ENCODE measurements around the gene PDK2.

PDK2 gene

GRCh38 chr17:50063561-50064252 lies 31.4 kb upstream of the PDK2 start:
- no peak for DNase-seq (ENCODE audit: low read depth)
- TF ChIP-seq, protein P1, sequence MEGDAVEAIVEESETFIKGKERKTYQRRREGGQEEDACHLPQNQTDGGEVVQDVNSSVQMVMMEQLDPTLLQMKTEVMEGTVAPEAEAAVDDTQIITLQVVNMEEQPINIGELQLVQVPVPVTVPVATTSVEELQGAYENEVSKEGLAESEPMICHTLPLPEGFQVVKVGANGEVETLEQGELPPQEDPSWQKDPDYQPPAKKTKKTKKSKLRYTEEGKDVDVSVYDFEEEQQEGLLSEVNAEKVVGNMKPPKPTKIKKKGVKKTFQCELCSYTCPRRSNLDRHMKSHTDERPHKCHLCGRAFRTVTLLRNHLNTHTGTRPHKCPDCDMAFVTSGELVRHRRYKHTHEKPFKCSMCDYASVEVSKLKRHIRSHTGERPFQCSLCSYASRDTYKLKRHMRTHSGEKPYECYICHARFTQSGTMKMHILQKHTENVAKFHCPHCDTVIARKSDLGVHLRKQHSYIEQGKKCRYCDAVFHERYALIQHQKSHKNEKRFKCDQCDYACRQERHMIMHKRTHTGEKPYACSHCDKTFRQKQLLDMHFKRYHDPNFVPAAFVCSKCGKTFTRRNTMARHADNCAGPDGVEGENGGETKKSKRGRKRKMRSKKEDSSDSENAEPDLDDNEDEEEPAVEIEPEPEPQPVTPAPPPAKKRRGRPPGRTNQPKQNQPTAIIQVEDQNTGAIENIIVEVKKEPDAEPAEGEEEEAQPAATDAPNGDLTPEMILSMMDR (IDR thresholded peaks at IDR 0.05; ENCODE audit: low read length, missing control alignments): no peak
- no peak overlapping the region for H3K4me3 ChIP-seq (replicated peaks; ENCODE audit: low read depth, low read length)

DNA sequence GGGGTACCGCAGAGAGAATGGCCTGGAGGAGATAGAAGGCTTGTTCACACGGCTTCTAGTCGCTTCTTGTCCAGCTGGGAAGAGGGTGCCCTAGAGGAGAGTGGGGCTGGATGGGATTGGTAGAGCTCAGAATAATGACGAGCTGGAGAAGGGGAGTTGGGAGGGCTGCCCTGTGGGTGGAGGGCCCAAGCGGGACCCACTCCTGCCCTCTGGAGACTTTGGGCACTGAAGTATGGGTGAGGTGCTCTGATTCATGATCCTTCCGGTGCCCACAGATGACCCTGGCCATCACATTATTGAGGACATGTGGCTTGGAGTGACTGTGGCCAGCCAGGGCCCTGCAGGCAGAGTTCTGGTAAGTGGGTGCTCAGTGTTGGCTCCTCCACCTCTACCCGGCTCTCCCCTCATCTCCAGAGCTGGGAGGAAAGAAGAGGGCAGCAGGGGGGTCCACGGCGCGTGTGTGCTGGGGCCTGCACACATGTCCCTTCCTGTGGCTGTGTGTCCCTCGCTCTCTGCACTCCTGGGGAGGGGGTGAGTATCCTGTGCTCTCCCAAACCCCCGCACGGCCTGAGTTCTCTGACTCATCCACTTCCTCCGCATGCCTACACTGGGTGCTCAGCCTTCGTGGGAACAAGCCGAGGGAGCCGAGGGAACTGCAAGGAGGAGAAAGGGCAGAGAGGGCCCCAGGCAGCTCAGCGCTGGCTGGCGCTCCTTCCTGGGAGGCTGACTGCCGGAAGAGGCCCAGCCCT lies 30.7 kb upstream of the PDK2 start:
- peak; percentile 95 for DNase-seq (ENCODE audit: low read depth)
- no peak overlapping the region for H3K4me3 ChIP-seq (replicated peaks; ENCODE audit: low read depth, low read length)
- TF ChIP-seq, protein P1 (IDR thresholded peaks at IDR 0.05; ENCODE audit: low read length, missing control alignments): no peak

DNA sequence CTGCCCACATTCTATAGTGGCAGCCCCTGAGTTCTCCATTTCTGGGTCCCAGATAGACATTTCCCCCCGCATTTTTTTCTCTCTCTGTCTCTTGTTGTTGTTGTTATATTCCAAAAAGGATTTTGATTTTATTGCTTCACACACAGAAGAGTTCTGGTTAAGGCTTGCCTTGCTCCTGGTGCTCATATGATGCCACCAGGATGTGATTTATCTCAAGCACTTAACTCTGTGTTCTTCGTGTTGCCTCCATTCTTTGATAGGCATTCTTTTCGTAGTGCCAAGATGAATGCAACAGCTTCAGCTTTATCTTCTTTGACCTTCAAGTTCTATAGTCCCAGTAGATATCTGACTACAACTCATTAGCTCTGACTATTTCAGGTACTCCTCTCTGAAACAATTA lies 30.1 kb upstream of the PDK2 start:
- H3K4me3 ChIP-seq (replicated peaks; ENCODE audit: low read depth, low read length): no peak overlapping the region
- TF ChIP-seq, protein P1 (IDR thresholded peaks at IDR 0.05; ENCODE audit: low read length, missing control alignments): no peak
- DNase-seq (ENCODE audit: low read depth): no peak

DNA sequence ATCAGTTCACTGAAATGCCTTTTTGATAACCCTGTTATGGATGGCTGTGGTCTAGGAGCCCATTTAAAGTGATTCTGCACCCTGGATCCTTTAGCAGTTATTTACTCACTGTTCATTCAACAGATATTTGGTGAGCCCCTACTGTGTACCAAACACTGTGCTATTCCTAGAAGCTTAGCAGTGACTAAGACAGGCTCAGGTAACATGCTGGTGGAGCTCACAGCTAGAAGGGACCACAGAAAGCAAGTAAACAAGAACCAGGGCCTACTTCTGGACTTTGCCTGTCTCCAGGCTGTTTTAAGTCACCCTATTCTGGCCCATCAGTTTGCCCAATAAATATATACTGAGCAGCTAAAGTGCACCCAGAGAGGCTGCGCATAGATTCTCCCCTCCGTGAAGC lies 28.2 kb upstream of the PDK2 start:
- H3K4me3 ChIP-seq (replicated peaks; ENCODE audit: low read depth, low read length): no peak overlapping the region
- TF ChIP-seq, protein P1 (IDR thresholded peaks at IDR 0.05; ENCODE audit: low read length, missing control alignments): no peak
- DNase-seq (ENCODE audit: low read depth): no peak

DNA sequence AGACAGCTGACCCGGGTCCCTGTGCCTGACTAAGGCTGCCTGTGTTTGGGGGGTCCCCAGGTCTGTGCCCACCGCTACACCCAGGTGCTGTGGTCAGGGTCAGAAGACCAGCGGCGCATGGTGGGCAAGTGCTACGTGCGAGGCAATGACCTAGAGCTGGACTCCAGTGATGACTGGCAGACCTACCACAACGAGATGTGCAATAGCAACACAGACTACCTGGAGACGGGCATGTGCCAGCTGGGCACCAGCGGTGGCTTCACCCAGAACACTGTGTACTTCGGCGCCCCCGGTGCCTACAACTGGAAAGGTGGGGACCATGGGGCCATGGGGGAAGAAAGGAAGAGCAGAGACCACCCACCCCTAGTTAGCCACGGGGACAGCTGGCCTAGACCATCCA lies 27.2 kb upstream of the PDK2 start:
- TF ChIP-seq, protein P1 (IDR thresholded peaks at IDR 0.05; ENCODE audit: low read length, missing control alignments): no peak
- H3K4me3 ChIP-seq (replicated peaks; ENCODE audit: low read depth, low read length): no peak overlapping the region
- DNase-seq (ENCODE audit: low read depth): no peak

GRCh38 chr17:50070908-50071680 lies 24.1 kb upstream of the PDK2 start:
- H3K4me3 ChIP-seq (replicated peaks; ENCODE audit: low read depth, low read length): no peak overlapping the region
- no peak for DNase-seq (ENCODE audit: low read depth)
- TF ChIP-seq, protein P1 (IDR thresholded peaks at IDR 0.05; ENCODE audit: low read length, missing control alignments): no peak
